Prostate gland (tissue), 2 donors: ENCODE data around the gene POLR1A.

ENCODE experiments used
- CTCF ChIP-seq, 4 experiments: fragments of 200-600 bp in 2 of 4; fragments of 450-650 bp in 2 of 4; sonication (generic) in 2 of 4; IDR thresholded peaks; 1 replicate in 3 of 4; 2 replicates in 1 of 4; pipeline ENCODE4 v1.5.1; 2016 to 2019; ENCODE audit warnings: antibody characterized with exemption in 4 of 4, mild to moderate bottlenecking in 2 of 4, moderate library complexity in 2 of 4
- POLR2AphosphoS5 ChIP-seq: sonication (generic); formaldehyde crosslinking; IDR thresholded peaks from one replicate; pipeline ENCODE4 v1.6.1; 2017; ENCODE audit warnings: antibody characterized with exemption

GRCh38 chr2:86022661-86023365 is 82.9 kb downstream of the POLR1A start:
- TF ChIP-seq CTCF (IDR thresholded peaks at IDR 0.05) = no peak
- TF ChIP-seq POLR2AphosphoS5 = no peak
